ENCODE results near the gene TES. TPM values are rescaled to one million over a fixed set of nuclear protein-coding genes. Genes with fewer than 3 reads are reported as not detected.
"Not testable (repeated sequence)": the region's sequence is repeated elsewhere in the genome, so short reads cannot be mapped to it uniquely, and the experiment has no call there.

Gene TES
- total RNA-seq, 1 donor from 2014 or later = 96.7 TPM

DNA sequence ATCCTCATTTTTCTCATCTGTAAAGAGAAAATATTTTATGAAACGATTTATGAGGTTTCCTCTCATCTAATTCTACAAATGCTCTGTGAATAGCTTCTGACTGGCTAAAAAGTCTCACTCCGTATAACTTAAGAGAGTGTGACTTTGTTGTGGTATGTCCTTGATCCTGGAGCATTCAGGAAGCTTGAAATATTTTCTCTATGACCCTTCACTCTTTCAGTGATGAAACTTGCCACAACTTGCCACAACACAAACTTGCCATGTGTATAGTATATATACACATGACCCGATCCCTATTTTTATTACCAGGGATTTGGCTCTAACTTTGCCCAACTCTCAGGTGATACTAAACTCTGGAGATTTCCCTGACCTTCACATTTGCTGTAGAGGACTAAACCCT lies 74.1 kb downstream of the TES start:
- DNase-seq (ENCODE audit: low spot score) = no peak

DNA sequence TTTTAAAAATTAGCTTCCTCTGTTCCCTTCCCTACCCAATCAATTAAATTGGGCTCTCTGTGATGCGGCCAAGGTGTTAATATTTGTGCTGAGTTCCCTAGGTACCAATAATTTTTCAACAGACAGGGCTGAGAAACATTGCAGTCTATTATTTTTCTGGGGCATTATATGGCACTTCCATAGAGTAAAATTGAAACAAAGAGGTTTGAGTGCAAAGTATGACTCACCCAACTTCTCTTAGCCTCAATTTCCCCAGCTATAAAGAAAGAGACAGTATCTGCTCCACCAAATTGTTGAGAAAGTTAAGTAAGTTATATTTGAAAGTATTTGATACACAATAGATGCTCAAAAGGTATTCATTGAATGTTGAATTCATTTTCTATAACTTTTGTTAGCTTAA lies 74.9 kb downstream of the TES start:
- DNase-seq (ENCODE audit: low spot score) = no peak

DNA sequence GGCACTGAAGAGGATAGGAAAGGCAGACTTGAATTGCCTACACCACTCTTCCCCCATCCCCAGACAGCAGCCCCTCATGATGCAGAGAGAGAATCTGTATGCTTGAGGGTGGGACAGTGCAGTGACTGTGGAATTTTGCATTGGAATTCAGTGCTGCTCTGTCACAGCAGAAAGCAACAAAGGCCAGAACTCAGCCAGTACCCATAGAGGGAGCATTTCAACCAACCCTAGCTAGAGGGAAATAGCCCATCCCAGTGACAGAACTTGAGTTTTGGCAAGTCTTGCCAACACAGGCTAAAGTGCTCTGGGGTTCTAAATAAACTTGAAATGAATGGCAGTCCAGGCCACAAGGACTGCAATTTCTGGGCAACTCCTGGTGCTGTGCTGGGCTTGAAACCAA lies 80.4 kb downstream of the TES start:
- no peak for DNase-seq (ENCODE audit: low spot score)

GRCh38 chr7:116291937-116292336 lies 81.6 kb downstream of the TES start:
- DNase-seq (ENCODE audit: low spot score) = no peak

- DNase-seq (ENCODE audit: low spot score) = no peak
These were observed 82.0 kb downstream of the TES start for GRCh38 chr7:116292381-116292780.

DNA sequence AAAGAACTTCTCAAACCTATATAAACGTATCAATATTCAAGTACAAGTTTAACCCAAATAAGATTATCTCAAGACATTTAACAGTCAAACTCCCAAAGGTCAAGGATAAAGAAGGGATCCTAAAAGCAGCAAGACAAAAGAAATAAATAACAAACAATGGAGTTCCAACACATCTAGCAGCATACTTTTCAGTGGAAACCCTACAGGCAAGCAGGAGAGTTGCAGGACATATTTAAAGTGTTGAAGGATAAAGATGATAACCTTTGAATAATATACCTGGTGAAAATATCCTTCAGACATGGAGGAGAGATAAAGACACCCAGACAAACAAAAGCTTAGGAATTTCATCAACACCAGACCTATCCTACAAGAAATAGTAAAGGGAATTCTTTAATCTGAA lies 82.8 kb downstream of the TES start:
- DNase-seq (ENCODE audit: low spot score) = no peak

- DNase-seq (ENCODE audit: low spot score) = no peak
These were observed 83.3 kb downstream of the TES start for GRCh38 chr7:116293633-116294032.

- DNase-seq (ENCODE audit: low spot score) = not testable (repeated sequence)
These were observed 85.6 kb downstream of the TES start for GRCh38 chr7:116295903-116296302.

GRCh38 chr7:116298055-116298454 lies 87.7 kb downstream of the TES start:
- no peak for DNase-seq (ENCODE audit: low spot score)

- DNase-seq (ENCODE audit: low spot score) = no peak
These were observed 88.2 kb downstream of the TES start for GRCh38 chr7:116298576-116298975.

GRCh38 chr7:116305485-116306408 lies 95.4 kb downstream of the TES start:
- DNase-seq (ENCODE audit: low spot score) = no peak

DNA sequence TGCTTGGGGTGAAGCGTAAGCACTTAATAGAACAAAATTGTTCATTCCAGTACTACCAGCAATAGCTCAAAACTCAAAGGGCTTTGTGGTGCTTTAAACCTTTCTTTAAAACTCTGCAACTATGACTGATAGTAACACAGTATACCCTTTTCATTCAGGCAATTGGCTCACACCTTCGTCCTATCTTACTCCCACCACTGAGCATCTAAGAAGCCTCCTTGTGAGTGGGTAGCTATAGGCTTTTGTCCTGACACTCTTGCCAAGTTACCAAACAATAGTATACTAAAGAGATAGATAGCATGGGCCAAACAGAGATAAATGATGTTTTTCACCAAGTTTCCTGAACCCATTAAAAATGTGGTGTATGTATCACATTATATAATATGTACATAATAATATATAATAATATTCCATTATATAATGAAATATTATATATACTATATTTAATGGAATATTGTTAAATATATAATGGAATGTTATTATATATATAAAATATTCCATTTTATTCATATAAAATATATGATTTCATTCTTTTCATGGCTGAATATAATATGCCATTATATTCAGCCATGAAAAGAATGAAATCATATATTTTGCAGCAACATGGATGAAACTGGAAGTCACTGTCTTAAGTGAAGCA lies 96.2 kb downstream of the TES start:
- DNase-seq (ENCODE audit: low spot score) = no peak

DNA sequence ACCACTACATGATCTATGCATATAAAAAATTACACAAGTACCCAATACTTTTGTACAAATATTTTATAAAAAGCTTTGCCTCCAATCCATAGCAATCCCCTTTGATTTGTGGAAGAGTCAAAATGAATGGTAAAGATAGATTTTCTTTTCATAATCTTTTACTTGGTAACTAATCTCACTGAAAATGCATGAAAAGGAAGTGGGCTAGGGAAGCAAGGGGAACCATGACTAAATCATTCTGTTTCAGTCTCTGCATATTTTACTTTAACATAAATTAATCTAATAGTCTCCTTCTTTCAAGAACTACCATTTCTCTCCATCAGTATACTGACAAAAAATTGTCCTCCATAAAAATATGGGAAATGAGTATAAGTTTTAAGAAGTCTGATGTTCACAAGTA lies 96.9 kb downstream of the TES start:
- DNase-seq (ENCODE audit: low spot score) = no peak

Other genes with a start within 250 kb of the TES start
- 4.2 TPM for gene TFEC, start 179.8 kb upstream of the TES start, total RNA-seq

Measured in mucosa of gallbladder (tissue), 1 donor.